HG03520 (cell line): ENCODE data around the gene LYPD6.

Source experiments
- ATAC-seq: cut with Tn5 transposase; IDR thresholded peaks from one replicate; pipeline ENCODE4 v1.9.1; 2021; ENCODE audit warnings: mild to moderate bottlenecking, moderate library complexity; ENCODE audit not compliant: unreplicated experiment

The LYPD6 gene

DNA sequence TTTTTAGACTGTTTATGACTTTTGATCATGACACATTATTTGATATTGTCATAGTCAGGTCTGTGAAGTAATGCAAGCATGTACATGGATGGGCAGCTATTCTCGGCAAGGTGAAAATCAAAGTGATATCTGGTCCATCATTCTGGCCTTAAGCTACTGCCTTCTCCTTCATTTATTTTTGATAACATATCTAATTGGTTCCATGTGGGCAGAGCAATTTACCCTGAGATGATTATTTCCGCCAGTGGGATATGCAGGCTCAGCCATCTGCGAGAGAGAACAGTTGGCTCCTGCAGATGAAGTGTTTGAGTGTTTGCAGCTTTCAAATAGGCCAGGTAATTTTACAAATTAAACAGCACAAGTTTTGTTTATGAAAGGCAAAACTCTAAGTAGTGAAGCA is 116.4 kb downstream of the LYPD6 start:
- ATAC-seq: no peak

DNA sequence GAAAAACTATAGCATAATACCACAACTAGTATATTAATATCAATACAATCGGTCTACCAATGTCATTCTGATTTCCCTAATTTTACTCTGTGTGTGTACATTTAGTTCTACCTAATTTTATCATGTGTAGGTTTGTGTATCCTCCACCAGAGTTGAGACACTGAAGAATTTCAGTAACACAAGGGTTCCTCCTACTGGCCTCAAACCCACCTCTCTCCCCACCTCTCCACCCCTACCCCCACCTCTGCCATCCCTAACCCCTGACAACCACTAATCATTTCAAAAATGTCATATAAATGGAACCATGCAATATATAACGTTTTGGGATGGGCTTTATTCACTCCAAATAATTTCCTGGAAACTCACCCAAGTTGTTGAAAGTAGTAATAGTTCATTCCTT is 117.9 kb downstream of the LYPD6 start:
- no peak for ATAC-seq

DNA sequence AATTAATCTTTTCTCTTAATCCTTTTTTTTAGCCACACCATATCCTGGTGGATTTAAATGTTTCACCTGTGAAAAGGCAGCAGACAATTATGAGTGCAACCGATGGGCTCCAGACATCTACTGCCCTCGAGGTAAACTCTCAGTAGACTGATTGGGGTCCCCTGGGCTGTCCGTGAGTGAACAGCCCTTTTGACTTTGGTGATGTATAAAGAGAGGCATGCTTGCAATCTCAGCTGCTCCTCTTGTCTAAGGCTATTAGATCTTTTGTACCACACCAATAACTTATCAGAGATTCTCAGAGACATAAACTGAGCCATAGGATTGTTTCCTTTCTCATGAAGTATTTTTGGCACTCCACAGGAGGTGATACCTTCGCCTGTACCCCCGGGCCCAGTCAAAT is 118.6 kb downstream of the LYPD6 start:
- no peak for ATAC-seq

DNA sequence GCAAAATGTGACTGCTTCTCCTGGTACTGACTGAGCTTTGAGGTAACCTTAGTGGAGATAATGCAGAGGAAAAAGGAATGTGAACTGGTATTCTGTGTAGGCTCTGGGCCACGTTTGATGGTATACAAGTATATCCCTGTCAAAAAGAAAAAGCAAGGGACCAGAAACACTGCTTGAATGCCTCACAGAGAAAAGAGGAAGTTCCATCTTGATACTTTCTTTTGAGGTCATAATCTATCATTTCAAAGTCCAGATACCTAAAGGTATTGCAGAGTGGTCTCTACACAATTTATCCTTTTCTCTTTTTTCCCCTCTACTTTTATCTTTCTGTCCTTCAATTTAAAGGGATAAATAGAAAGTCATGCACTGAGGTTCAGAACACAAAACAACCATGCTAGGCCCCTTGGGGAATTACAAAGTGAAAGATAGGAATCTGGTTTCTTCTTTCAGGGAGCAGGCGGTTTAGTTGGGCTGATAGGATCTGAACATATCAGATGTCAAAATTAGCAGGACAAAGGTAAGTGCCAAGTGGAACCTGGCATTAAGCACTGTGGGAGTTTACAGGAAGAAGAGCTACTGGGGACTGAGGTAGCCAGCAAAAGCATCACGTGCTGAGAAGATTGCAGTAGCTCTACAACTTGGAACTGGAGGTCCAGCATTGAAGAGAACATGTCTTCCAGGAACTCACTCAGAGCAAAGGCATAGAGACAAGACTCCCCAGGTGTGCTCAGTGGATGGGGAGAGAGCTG is 121.2 kb downstream of the LYPD6 start:
- peak; percentile 63 for ATAC-seq

DNA sequence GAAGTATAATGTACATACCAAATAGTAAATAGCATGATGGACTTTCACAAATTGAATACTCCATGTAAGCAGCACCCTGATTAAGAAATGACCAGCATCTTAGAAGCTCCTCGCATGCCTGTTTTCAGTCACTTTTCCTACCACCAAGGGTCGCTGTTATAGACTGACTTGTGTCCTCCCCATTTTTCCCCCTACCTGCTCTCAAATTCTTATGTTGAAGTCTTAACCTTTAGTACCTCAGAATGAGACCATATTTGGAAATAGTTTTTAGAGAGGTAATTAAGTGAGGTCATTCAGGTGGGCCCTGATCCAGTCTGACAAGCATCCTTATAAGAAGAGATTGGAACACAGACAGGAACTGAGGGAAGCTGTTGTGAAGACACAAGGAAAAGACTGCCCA is 125.9 kb downstream of the LYPD6 start:
- no peak for ATAC-seq

DNA sequence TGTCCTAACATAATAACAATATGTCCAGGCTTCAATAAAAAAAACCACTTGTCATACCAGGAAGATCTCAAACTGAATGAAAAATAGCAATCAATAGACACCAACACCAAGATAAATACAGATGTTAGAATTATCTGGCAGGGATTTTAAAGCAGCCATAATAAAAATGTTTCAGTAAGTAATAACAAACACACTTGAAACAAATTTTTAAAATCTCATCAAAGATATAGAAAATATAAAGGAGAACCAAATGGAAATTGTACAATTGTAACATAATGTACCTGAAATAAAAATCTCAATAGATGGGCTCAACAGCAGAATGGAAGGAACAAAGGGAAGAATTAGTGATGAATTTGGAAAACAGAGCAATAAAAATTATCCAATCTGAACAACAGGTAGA is 128.1 kb downstream of the LYPD6 start:
- ATAC-seq: no peak

DNA sequence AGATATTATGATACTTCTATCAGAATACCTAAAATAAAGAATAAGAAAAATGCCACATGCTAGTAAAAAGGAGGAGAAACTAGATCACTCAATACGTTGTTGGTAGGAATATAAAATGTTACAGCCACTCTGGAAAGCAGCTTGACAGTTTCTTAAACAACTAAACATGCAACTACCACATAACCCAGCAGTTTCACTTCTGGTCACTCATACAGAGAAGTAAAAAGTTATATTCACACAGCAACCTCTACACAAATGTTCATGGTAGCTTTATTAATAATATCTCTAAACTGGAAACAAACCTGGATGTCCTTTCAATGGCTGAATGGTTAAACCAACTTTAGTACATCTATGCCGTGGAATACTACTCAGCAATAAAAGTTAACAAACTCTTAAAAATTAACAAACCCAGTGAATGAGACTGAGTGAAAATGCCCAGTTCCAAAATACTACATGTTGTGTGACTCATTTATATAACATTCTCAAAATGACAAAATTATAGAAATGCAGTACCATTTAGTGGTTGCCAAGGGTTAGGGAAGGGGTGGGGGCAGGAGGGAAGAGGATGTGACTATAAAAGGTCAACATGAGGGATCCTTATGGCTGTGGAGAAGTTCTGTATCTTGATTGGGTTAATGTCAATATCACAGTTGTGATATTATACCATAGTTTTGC is 133.1 kb downstream of the LYPD6 start:
- peak; percentile 95 for ATAC-seq

DNA sequence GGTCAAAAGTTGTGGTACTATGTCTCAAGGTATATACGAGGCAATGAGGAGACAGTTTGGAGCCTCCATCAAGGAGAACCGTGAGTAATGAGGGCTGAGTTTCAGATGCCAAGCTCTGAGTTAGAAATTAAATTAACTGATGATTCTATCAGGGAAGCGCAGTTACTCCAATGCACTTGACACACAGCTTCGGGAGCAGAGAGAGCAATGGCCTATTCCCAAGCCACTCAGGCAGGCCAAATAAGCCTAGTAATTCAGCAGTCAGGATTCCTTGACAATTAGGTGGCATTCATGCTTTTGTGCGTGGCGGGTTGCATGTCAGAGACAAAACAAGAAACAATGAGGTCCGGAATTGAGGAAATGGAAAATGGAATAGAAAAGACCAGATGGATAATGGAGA is 134.0 kb downstream of the LYPD6 start:
- ATAC-seq: no peak

DNA sequence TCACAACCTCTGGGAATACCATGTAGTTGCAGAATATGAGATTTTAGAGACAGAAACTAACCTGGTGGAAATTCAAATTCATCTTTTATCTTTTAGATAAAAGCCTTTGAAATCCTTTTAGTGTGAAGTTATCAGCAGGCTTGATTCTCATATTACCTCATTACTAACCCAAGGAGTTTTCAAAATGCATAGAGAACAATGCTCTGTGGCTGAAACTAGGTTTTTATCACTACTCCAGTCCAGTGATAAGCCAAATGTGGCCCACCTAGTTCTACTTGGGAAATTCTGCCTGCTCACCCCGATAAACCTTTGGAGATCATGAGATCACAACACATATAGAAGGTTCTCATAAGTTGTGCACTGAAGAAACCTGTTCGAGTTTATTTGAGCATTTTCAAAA is 135.5 kb downstream of the LYPD6 start:
- no peak for ATAC-seq

DNA sequence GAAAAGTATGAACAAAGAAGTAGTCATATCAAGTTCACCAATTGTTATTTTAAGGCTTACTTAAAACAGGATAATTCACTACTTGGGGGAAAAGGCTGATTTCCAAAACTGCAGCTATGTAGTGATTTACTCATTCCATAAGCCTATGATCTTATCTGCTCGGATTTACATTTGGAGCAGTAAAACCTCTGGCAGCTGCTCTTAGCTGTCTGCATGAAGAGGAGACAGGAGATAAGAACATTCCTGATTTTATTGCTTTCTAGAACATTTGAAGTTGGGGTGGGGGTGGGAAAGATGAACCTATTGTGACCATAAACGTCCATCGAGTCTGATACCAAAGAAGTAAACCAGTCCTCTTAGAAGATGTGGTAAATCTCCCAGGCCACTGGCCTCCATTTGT is 136.2 kb downstream of the LYPD6 start:
- ATAC-seq: no peak

DNA sequence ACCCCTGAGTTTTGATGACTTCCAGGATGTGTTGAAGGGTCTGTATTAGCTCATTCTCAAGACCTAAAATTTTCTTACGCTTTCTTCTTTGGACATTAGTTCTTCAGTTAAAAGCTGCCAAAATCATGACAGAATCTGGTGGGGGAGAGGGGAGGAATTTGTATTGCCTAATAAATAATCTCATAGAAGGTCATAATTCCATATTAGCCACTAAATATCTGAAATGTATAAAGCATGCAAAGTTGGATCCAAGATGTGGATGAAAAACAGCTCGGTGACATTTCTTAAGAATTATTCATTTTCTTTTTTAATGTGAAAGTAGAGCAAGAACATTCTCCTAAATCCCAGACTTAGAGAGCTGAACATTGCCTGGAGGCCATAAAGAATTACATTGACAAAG is 137.0 kb downstream of the LYPD6 start:
- no peak for ATAC-seq

DNA sequence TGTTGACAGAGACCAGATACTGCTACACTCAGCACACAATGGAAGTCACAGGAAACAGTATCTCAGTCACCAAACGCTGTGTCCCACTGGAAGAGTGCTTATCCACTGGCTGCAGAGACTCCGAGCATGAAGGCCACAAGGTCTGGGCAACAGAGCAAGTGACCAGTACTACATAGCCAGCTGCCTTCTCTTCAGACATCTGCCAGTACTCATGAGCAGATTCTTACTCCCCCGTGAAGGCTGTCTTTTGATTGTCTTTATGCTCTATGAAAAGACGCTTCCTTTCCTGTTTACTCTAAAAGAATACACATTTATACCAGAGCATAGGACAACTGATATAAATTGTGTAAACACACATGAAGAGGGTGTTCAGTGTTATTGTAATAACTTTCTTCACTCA is 138.2 kb downstream of the LYPD6 start:
- ATAC-seq: no peak

DNA sequence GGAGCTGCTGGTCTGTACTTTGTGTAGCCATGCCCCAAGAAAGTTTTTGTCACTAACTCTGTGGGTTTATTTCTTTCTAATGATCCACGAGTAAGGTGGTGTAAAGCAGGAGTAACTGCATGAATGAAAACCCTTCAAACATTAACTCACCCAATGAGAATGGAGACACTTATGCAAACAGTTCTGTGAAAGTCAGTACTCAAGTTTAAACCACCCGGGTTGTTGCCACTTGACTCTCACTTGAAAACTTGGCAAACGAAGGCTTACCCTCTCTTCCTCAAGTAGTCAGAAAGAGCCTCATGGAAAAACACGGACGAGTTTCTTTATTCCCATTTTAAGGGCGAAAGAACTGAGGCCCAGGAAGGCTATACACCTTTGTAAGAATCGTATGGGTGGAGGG is 139.7 kb downstream of the LYPD6 start:
- no peak for ATAC-seq

DNA sequence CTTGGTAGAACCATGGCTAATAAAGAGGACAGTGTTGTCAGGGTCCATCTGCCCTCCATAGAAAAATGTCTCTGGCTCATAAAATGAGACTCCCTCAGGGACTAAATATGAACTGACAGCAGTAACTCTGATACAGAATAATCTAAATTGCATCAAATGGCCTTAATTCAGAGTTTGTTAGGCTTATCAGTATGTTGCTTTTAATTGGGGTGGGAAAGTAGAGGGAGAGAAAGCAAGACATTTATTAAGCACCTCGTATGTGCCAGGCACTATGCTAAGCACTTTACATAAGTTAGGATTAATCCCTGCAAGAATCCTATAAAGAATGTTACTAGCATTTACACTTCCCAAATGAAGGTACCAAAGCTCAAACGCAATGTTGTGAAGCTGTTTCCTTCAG is 142.0 kb downstream of the LYPD6 start:
- no peak for ATAC-seq

DNA sequence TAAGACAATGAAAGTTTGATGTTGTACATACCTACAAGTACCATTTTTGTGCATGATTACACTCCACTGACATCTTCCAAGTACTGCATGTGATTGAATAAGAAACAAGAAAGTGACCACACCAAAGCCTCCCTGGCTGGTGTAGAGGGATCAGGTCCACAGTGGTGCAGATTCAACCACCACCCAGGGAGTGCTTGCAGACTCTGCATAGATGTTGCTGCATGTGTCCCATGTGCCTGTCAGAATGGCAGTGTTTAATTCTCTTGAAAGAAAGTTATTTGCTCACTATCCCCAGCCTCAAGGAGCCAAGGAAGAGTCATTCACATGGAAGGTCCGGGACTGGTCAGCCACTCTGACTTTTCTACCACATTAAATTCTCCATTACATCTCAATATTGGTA is 142.7 kb downstream of the LYPD6 start:
- ATAC-seq: no peak

DNA sequence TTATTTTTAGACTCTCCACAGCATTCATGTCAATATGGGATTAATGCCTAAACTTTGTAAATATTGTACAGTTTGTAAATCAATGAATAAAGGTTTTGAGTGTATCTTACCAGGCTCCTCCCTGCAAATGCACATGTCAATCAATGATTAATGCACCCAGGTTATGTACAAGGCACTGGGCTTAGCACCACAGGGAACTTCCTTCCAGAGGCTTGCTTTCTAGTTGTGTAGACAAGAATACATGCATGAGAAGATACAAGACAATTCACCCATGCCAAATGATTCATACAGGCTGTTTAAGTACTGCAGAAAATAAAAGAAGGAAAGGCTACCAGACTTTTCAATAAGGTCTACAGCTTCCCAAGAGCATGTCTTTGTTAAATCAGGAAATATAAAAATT is 143.1 kb downstream of the LYPD6 start:
- ATAC-seq: no peak

DNA sequence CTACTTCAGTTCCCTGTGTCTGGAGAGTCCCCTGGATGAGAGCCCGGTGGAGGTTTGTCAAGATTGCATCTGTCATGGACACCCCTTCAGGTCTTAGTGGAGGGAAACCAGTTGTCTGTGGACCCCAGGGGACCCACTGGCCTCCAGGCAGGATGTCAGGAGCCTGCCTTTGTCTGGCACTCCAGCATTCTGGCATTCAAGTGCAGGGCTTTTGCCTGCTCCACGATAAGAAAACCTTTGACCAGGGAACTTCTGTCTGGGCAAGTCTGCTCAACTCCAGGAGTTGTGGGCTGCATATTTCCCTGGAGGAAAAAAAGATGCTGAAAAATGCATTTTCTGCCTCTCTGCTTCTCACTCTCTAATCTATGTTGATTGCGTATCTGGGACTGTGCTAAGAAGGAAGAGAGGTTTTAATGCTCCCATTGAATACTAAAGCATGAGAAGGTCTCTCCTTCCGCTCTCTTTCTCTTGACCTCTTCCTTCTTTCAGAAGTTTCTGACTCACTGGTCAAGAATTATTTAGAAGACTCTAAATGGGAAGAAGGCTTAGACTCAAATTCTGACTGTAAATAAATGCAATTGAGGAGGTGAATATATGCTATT is 152.7 kb downstream of the LYPD6 start:
- ATAC-seq: no peak

DNA sequence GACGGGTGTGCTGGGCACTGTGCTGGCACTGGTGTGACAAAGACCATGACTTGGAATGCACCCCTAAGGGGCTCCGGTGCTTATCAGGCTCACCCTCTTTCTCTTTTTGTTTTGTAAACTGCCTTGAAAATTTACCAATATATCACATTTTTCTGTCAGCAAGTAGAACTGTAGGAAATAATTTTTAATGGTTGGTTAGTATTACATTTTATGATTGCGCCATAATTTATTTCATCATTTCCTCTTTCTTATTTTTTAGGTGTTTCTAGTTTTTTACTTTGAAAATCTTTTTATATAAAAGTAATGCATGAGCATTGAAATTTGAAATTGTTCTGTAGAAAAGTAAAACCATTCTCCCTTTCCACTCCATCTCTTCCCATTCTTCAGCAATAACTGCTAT is 156.3 kb downstream of the LYPD6 start:
- ATAC-seq: no peak

DNA sequence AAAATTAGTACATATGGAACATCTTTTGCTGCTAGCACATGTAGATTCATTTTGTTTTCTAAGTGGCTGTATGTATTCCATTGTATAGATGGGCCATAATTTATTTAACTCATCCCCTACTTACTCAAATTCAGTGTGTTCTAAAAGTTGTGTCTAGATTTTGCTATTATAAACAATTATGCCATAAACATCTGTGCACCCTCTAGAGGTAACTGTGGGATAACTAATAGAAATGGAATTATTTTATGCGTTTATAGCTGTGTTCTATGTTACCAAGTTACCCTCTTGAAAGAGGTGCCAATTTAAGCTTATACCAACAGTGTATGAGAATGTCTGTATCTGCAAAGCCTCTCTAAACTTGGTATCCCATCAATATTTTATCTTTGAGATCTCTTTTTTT is 156.8 kb downstream of the LYPD6 start:
- ATAC-seq: no peak

DNA sequence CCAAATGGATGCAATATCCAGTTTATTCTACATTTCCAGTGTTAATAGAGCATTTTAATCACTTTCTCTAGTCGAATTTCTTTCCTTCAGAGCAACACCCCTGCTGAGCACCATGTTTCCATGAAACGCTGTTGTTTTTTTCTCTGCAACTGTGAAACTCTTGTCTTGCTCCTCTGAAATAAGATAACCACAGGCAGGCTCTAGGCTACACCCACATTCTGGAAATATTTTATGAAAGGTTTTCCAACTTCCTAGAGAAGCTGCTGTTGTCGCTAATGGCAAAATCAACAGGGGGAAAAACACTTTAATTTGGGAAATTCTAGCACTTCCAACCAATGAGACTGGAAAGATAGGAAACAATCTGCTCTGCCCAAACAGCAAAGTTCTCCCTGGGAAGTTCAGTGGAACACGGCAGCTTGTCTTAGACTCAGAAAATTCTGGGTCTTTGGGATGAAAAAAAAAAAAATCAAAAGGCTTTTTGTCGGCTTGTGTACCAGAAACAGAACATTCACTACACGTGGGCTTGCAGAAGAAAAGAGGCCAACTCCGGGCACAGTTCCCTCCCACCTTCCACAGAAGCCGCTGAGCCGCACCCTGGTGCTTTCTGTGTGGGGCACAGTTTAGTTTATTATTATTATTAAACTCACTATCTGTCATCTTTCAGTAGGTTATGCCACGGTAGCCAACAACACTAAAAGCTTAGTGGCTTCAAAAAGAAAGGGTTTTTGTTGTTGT is 158.5 kb downstream of the LYPD6 start:
- ATAC-seq: no peak

DNA sequence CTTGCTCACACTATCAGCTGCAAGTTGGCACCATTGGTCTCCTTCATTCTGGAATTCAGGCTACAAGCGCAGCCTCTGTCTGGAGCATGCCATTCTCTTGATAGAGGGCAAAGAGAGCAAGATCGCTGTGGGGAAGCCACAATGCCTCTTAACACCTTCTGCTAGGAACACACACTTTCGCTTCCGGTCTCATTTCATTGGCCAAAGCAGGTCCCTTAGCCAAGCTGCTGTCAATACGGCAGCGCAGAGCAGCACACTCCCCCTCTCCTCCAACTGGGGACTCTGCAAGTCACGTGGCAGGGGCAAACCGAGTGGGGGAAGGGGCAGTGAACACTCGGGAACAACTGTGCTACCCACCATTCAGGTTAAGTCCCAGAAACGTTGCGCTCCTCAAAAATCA is 159.1 kb downstream of the LYPD6 start:
- ATAC-seq: no peak

DNA sequence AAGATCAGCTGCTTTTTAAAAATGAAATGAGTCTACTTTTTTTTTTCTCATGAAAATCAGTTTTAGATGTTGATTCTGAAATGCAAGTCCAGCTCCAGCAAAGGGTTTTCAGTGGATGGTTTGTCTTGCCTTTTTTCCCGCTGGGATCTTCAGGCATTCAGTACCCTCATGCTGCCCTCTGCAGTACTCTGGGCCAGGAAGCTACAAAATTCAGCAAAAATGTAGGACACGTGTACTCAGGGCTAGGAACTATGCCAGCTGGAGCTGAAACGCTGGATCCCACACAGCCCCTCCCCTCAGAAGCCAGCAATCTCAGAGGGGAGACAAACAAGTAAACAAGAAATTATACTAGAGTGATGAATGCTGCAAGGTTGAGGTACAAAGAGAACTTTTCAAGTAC is 159.9 kb downstream of the LYPD6 start:
- ATAC-seq: no peak
